GM23248 (cell line): Measurements from ENCODE around the gene RPL13.

ENCODE experiments used
- EZH2 ChIP-seq: fragments of 200-600 bp; sonication (generic); IDR thresholded peaks from 2 replicates; pipeline ENCODE4 v1.6.1; 2018; ENCODE audit warnings: antibody characterized with exemption, mild to moderate bottlenecking; ENCODE audit not compliant: insufficient read depth, poor library complexity, severe bottlenecking
- EZH2phosphoT487 ChIP-seq: fragments of 200-600 bp; sonication (generic); IDR thresholded peaks from 2 replicates; pipeline ENCODE4 v1.6.1; 2018; ENCODE audit warnings: antibody characterized with exemption, moderate library complexity, mild to moderate bottlenecking, low read depth; ENCODE audit not compliant: insufficient read depth

DNA sequence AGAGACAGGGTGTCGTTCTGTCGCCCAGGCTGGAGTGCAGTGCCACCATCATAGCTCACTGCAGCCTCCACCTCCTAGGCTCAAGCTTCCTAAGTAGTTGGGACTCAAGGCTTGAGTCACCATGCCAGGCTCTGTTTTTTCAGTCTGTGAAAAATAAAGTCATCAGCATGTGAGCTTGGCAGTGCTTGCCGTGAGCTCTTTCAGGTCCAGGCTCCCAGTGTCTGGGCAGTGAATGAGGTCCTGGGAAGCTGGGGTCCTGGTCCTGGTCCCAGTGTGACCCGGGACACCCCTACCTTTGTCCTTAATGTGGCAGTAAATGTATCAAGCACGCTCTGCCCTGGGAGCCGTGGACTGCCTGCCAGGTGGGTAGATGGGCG, 22.9 kb upstream of the RPL13 start:
- TF ChIP-seq EZH2 (no peak), EZH2phosphoT487 (no peak)
